SK-N-SH (cell line): Measurements from ENCODE around the gene ACBD6.

Experiments
- FOXM1 ChIP-seq: IDR thresholded peaks from 2 replicates; pipeline ENCODE4 v1.4.0; 2012; ENCODE audit warnings: low read depth, mild to moderate bottlenecking
- MXI1 ChIP-seq: IDR thresholded peaks from 2 replicates; pipeline ENCODE4 v1.6.1; 2012; ENCODE audit warnings: mild to moderate bottlenecking, low read depth, low read length, improper control_type of control experiment
- RAD21 ChIP-seq: IDR thresholded peaks from 2 replicates; pipeline ENCODE4 v1.6.1; 2012; ENCODE audit warnings: mild to moderate bottlenecking, low read length
- RCOR1 ChIP-seq: fragments of 150-350 bp; IDR thresholded peaks from 2 replicates; pipeline ENCODE4 v1.6.1; 2017; ENCODE audit warnings: antibody characterized with exemption, low read length
- SIN3A ChIP-seq: IDR thresholded peaks from 2 replicates; pipeline ENCODE4 v1.6.1; 2012; ENCODE audit warnings: low read depth, mild to moderate bottlenecking, low read length, moderate library complexity, borderline replicate concordance
- TF ChIP-seq, protein P1 (sequence below): fragments of 200-600 bp; sonication (generic); IDR thresholded peaks from 2 replicates; pipeline ENCODE4 v1.6.1; 2017; ENCODE audit warnings: antibody characterized with exemption, mild to moderate bottlenecking, moderate library complexity
- TF ChIP-seq, protein P2 (sequence below): fragments of 150-350 bp; IDR thresholded peaks from 2 replicates; pipeline ENCODE4 v1.6.1; 2016; ENCODE audit warnings: mild to moderate bottlenecking, low read depth, low read length

DNA sequence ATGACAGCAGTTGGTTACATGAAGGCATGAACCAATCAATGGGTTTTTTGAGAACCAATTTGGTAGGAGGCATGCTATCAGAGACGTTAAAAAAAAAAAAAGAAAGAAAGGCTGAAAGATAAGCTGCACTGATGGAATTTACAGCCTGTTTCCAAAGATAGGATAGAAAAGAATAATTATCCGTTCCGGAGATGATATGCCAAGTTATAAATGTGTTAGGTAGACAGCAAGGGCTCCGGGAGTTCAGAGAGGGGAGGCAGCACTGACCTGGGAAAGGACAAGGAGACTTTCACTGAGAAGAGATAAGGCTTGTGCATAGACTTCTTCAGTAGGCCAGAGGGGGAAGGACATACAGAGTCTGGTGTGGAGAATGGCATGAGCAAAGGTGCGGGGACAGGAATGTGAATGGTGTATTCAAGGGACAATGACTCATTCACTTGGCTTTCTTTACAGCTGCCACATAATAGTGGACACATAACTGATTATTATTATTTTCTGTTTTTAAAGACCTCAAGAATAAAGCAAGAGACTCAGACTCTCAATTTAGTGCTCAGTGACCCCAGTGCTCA, 24.8 kb upstream of the ACBD6 start:
- TF ChIP-seq, protein P1, sequence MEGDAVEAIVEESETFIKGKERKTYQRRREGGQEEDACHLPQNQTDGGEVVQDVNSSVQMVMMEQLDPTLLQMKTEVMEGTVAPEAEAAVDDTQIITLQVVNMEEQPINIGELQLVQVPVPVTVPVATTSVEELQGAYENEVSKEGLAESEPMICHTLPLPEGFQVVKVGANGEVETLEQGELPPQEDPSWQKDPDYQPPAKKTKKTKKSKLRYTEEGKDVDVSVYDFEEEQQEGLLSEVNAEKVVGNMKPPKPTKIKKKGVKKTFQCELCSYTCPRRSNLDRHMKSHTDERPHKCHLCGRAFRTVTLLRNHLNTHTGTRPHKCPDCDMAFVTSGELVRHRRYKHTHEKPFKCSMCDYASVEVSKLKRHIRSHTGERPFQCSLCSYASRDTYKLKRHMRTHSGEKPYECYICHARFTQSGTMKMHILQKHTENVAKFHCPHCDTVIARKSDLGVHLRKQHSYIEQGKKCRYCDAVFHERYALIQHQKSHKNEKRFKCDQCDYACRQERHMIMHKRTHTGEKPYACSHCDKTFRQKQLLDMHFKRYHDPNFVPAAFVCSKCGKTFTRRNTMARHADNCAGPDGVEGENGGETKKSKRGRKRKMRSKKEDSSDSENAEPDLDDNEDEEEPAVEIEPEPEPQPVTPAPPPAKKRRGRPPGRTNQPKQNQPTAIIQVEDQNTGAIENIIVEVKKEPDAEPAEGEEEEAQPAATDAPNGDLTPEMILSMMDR = no peak
- TF ChIP-seq MXI1 (no peak), FOXM1 (no peak), RAD21 (no peak), RCOR1 (no peak), SIN3A (no peak)
- TF ChIP-seq, protein P2, sequence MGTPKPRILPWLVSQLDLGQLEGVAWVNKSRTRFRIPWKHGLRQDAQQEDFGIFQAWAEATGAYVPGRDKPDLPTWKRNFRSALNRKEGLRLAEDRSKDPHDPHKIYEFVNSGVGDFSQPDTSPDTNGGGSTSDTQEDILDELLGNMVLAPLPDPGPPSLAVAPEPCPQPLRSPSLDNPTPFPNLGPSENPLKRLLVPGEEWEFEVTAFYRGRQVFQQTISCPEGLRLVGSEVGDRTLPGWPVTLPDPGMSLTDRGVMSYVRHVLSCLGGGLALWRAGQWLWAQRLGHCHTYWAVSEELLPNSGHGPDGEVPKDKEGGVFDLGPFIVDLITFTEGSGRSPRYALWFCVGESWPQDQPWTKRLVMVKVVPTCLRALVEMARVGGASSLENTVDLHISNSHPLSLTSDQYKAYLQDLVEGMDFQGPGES = no peak
